GM21367 (cell line): ENCODE data around the gene PHOSPHO1.
"Not testable (repeated sequence)": the region's sequence is repeated elsewhere in the genome, so short reads cannot be mapped to it uniquely, and the experiment has no call there.

Source experiments
- ATAC-seq: cut with Tn5 transposase; IDR thresholded peaks from one replicate; pipeline ENCODE4 v1.9.1; 2021; ENCODE audit not compliant: unreplicated experiment

The PHOSPHO1 gene

GRCh38 chr17:49230636-49231562 is at the start of gene PHOSPHO1:
Gene PHOSPHO1 (minus strand): TSS chr17:49230787. CDS start chr17:49226691, 4,096 bp downstream.
- peak; percentile 64 for ATAC-seq

- no peak for ATAC-seq
Measured at GRCh38 chr17:49280061-49280460, 49.5 kb upstream of the PHOSPHO1 start.

GRCh38 chr17:49279263-49280015 is 48.9 kb upstream of the PHOSPHO1 start:
- not testable (repeated sequence) for ATAC-seq

- ATAC-seq = no peak
Measured at GRCh38 chr17:49278076-49278475, 47.5 kb upstream of the PHOSPHO1 start.

- no peak for ATAC-seq
Measured at GRCh38 chr17:49277638-49278037, 47.1 kb upstream of the PHOSPHO1 start.

GRCh38 chr17:49275981-49276380 is 45.4 kb upstream of the PHOSPHO1 start:
- ATAC-seq = not testable (repeated sequence)

GRCh38 chr17:49269356-49269755 is 38.8 kb upstream of the PHOSPHO1 start:
- no peak for ATAC-seq

GRCh38 chr17:49267912-49268311 is 37.3 kb upstream of the PHOSPHO1 start:
- no peak for ATAC-seq

GRCh38 chr17:49266233-49266632 is 35.6 kb upstream of the PHOSPHO1 start:
- no peak for ATAC-seq

GRCh38 chr17:49261540-49261939 is 31.0 kb upstream of the PHOSPHO1 start:
- ATAC-seq = not testable (repeated sequence)

- ATAC-seq = no peak
Measured at GRCh38 chr17:49260817-49261291, 30.3 kb upstream of the PHOSPHO1 start.

GRCh38 chr17:49260011-49260816 is 29.6 kb upstream of the PHOSPHO1 start:
- no peak for ATAC-seq

GRCh38 chr17:49259663-49260010 is 29.1 kb upstream of the PHOSPHO1 start:
- ATAC-seq = no peak

GRCh38 chr17:49258394-49258793 is 27.8 kb upstream of the PHOSPHO1 start:
- no peak for ATAC-seq

- ATAC-seq = no peak
Measured at GRCh38 chr17:49255125-49255524, 24.5 kb upstream of the PHOSPHO1 start.

GRCh38 chr17:49254066-49254465 is 23.5 kb upstream of the PHOSPHO1 start:
- ATAC-seq = no peak

GRCh38 chr17:49252148-49252695 is 21.6 kb upstream of the PHOSPHO1 start:
- ATAC-seq = no peak

- no peak for ATAC-seq
Measured at GRCh38 chr17:49249890-49250522, 19.4 kb upstream of the PHOSPHO1 start.

GRCh38 chr17:49249292-49249794 is 18.8 kb upstream of the PHOSPHO1 start:
- ATAC-seq = no peak

GRCh38 chr17:49247944-49248343 is 17.4 kb upstream of the PHOSPHO1 start:
- no peak for ATAC-seq
